ENCODE results near the gene OR52E6. TPM values are rescaled to one million over a fixed set of nuclear protein-coding genes. Genes with fewer than 3 reads are reported as not detected.

OR52E6 gene
- total RNA-seq, result not detected

GRCh38 chr11:5841797-5842196, at the start of gene OR52E6:
TSS of gene OR52E6 (minus strand) at chr11:5841897. CDS start at chr11:5841897, 0 bp downstream.
- DNase-seq, result no peak
- no peak for ATAC-seq (ENCODE audit: low read depth)
- POLR2A ChIA-PET, result no interaction called here
- Mint-ChIP-seq H3K4me1 (no peaks in the 10 kb centered on the region), H3K27ac (no peak within 1 kb of the TSS), H3K27me3 (peaks cover 11% of the 10 kb centered on the region), H3K9me3 (no peaks in the 10 kb centered on the region), H3K4me3 (no peak within 1 kb of the TSS), H3K36me3 (no peaks in the 10 kb centered on the region)

GRCh38 chr11:5891216-5891800, 49.6 kb upstream of the OR52E6 start:
- no peak for DNase-seq
- Mint-ChIP-seq H3K4me3 (no peak overlapping the region), H3K27ac (no peak overlapping the region), H3K27me3 (peaks cover 2% of the 10 kb centered on the region), H3K9me3 (no peaks in the 10 kb centered on the region), H3K36me3 (no peaks in the 10 kb centered on the region), H3K4me1 (no peaks in the 10 kb centered on the region)
- ATAC-seq (ENCODE audit: low read depth), result no peak
- POLR2A ChIA-PET, result no interaction called here

GRCh38 chr11:5887661-5888060, 46.0 kb upstream of the OR52E6 start:
- Mint-ChIP-seq H3K27ac (no peak overlapping the region), H3K27me3 (peaks cover under 1% of the 10 kb centered on the region), H3K4me1 (no peaks in the 10 kb centered on the region), H3K9me3 (no peaks in the 10 kb centered on the region), H3K4me3 (no peak overlapping the region), H3K36me3 (no peaks in the 10 kb centered on the region)
- DNase-seq (no peak), ATAC-seq (ENCODE audit: low read depth) (no peak)
- POLR2A ChIA-PET, result no interaction called here

GRCh38 chr11:5887172-5887571, 45.5 kb upstream of the OR52E6 start:
- ATAC-seq (ENCODE audit: low read depth), result no peak
- DNase-seq, result no peak
- no peaks in the 10 kb centered on the region for H3K36me3 Mint-ChIP-seq
- no peaks in the 10 kb centered on the region for H3K9me3 Mint-ChIP-seq
- H3K4me1 Mint-ChIP-seq, result no peaks in the 10 kb centered on the region
- H3K27me3 Mint-ChIP-seq, result peaks cover 6% of the 10 kb centered on the region
- POLR2A ChIA-PET, result no interaction called here
- no peak overlapping the region for H3K27ac Mint-ChIP-seq
- H3K4me3 Mint-ChIP-seq, result no peak overlapping the region

- Mint-ChIP-seq H3K27me3 (peaks cover 14% of the 10 kb centered on the region), H3K9me3 (no peaks in the 10 kb centered on the region), H3K4me3 (no peak overlapping the region), H3K4me1 (no peaks in the 10 kb centered on the region), H3K36me3 (no peaks in the 10 kb centered on the region), H3K27ac (no peak overlapping the region)
- no peak for DNase-seq
- POLR2A ChIA-PET, result no interaction called here
- no peak for ATAC-seq (ENCODE audit: low read depth)
Observed at GRCh38 chr11:5881756-5882155, 40.1 kb upstream of the OR52E6 start.

- H3K9me3 Mint-ChIP-seq, result no peaks in the 10 kb centered on the region
- H3K4me3 Mint-ChIP-seq, result no peak within 1 kb of the TSS
- H3K36me3 Mint-ChIP-seq, result no peaks in the 10 kb centered on the region
- H3K27me3 Mint-ChIP-seq, result peaks cover 14% of the 10 kb centered on the region
- no peaks in the 10 kb centered on the region for H3K4me1 Mint-ChIP-seq
- POLR2A ChIA-PET, result no interaction called here
- ATAC-seq (ENCODE audit: low read depth) (no peak), DNase-seq (no peak)
- no peak within 1 kb of the TSS for H3K27ac Mint-ChIP-seq
Observed at GRCh38 chr11:5880329-5880728, 38.6 kb upstream of the OR52E6 start, which contains the start of gene OR52E4. TSS of gene OR52E4 (plus strand) at chr11:5880629. CDS start at chr11:5884293, 3,664 bp downstream.

- Mint-ChIP-seq H3K4me3 (no peak overlapping the region), H3K4me1 (no peaks in the 10 kb centered on the region), H3K27me3 (peaks cover 14% of the 10 kb centered on the region), H3K9me3 (peaks cover 2% of the 10 kb centered on the region), H3K36me3 (no peaks in the 10 kb centered on the region), H3K27ac (no peak overlapping the region)
- ATAC-seq (ENCODE audit: low read depth) (no peak), DNase-seq (no peak)
- POLR2A ChIA-PET, result no interaction called here
Observed at GRCh38 chr11:5878564-5878963, 36.9 kb upstream of the OR52E6 start.

GRCh38 chr11:5865826-5866225, 24.1 kb upstream of the OR52E6 start:
- Mint-ChIP-seq H3K9me3 (peaks cover 3% of the 10 kb centered on the region), H3K4me3 (no peak overlapping the region), H3K27ac (no peak overlapping the region), H3K27me3 (no peaks in the 10 kb centered on the region), H3K36me3 (no peaks in the 10 kb centered on the region), H3K4me1 (no peaks in the 10 kb centered on the region)
- DNase-seq, result no peak
- POLR2A ChIA-PET, result no interaction called here
- no peak for ATAC-seq (ENCODE audit: low read depth)

GRCh38 chr11:5857590-5857989, 15.9 kb upstream of the OR52E6 start, which contains the start of gene OR52E8:
TSS of gene OR52E8 (minus strand) at chr11:5857690. CDS start at chr11:5857690, 0 bp downstream.
- Mint-ChIP-seq H3K27ac (no peak within 1 kb of the TSS), H3K36me3 (no peaks in the 10 kb centered on the region), H3K4me3 (no peak within 1 kb of the TSS), H3K4me1 (no peaks in the 10 kb centered on the region), H3K27me3 (peaks cover 5% of the 10 kb centered on the region), H3K9me3 (no peaks in the 10 kb centered on the region)
- POLR2A ChIA-PET, result no interaction called here
- ATAC-seq (ENCODE audit: low read depth) (no peak), DNase-seq (no peak)

GRCh38 chr11:5851002-5851401, 9.3 kb upstream of the OR52E6 start:
- no peak for DNase-seq
- Mint-ChIP-seq H3K27me3 (peaks cover 9% of the 10 kb centered on the region), H3K4me1 (no peaks in the 10 kb centered on the region), H3K36me3 (no peaks in the 10 kb centered on the region), H3K27ac (no peak overlapping the region), H3K4me3 (no peak overlapping the region), H3K9me3 (peaks cover 1% of the 10 kb centered on the region)
- ATAC-seq (ENCODE audit: low read depth), result no peak
- POLR2A ChIA-PET, result no interaction called here

- Mint-ChIP-seq H3K27ac (no peak overlapping the region), H3K9me3 (peaks cover 1% of the 10 kb centered on the region), H3K4me3 (no peak overlapping the region), H3K4me1 (no peaks in the 10 kb centered on the region), H3K27me3 (peaks cover 4% of the 10 kb centered on the region), H3K36me3 (no peaks in the 10 kb centered on the region)
- POLR2A ChIA-PET, result no interaction called here
- DNase-seq (no peak), ATAC-seq (ENCODE audit: low read depth) (no peak)
Observed at GRCh38 chr11:5847711-5848110, 6.0 kb upstream of the OR52E6 start.

- Mint-ChIP-seq H3K4me3 (no peak overlapping the region), H3K36me3 (no peaks in the 10 kb centered on the region), H3K27ac (no peak overlapping the region), H3K9me3 (no peaks in the 10 kb centered on the region), H3K4me1 (no peaks in the 10 kb centered on the region), H3K27me3 (peaks cover 4% of the 10 kb centered on the region)
- POLR2A ChIA-PET, result no interaction called here
- no peak for DNase-seq
- ATAC-seq (ENCODE audit: low read depth), result no peak
Observed at GRCh38 chr11:5846701-5847100, 5.0 kb upstream of the OR52E6 start.

- H3K27ac Mint-ChIP-seq, result no peak overlapping the region
- ATAC-seq (ENCODE audit: low read depth) (no peak), DNase-seq (no peak)
- H3K27me3 Mint-ChIP-seq, result peaks cover 14% of the 10 kb centered on the region
- no peak overlapping the region for H3K4me3 Mint-ChIP-seq
- no peaks in the 10 kb centered on the region for H3K36me3 Mint-ChIP-seq
- POLR2A ChIA-PET, result no interaction called here
- no peaks in the 10 kb centered on the region for H3K9me3 Mint-ChIP-seq
- H3K4me1 Mint-ChIP-seq, result no peaks in the 10 kb centered on the region
Observed at GRCh38 chr11:5837695-5838094, 4.0 kb downstream of the OR52E6 start.

GRCh38 chr11:5833446-5833845, 8.3 kb downstream of the OR52E6 start:
- H3K9me3 Mint-ChIP-seq, result no peaks in the 10 kb centered on the region
- no peak overlapping the region for H3K27ac Mint-ChIP-seq
- H3K36me3 Mint-ChIP-seq, result no peaks in the 10 kb centered on the region
- H3K4me3 Mint-ChIP-seq, result no peak overlapping the region
- peaks cover 12% of the 10 kb centered on the region for H3K27me3 Mint-ChIP-seq
- ATAC-seq (ENCODE audit: low read depth), result no peak
- H3K4me1 Mint-ChIP-seq, result no peaks in the 10 kb centered on the region
- POLR2A ChIA-PET, result no interaction called here
- no peak for DNase-seq

Data from activated naive CD8-positive, alpha-beta T cell treated with anti-CD3 and anti-CD28 coated beads, Interleukin-2, amount 10 ng/mL, durations not matched to agents 7 days and 5 days (primary cell).